ENCODE data around the gene KIF20A.

DNA sequence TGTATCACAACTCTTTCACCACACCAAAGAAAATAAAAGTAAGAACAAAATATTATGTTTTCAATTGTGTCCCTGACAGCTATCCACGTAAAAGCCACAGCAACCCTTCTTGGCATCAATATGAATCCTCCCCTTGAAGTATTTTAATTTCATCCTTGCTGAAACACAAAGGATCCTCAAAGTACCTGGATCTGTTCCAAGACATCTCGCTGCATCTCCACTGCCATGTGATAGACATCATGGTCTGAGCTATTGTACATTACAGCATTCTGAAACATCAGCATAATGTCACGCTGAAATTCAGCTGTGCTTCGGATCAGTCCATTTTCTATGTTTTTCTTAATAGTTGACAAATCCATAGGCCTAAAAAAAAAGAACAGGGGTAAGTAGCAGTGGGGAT is 18.2 kb upstream of the KIF20A start:
- TF ChIP-seq POLR2A (IDR thresholded peaks at IDR 0.05; ENCODE audit: low read depth, low read length), result no peak
- no peak for TF ChIP-seq TAF1 (IDR thresholded peaks at IDR 0.05; ENCODE audit: low read depth, low read length)
- no peak for TF ChIP-seq SPI1 (IDR thresholded peaks at IDR 0.05; ENCODE audit: low read depth, low read length)
- no peak for TF ChIP-seq POLR2AphosphoS5 (IDR thresholded peaks at IDR 0.05; ENCODE audit: low read depth, low read length)
- TF ChIP-seq PAX5 (IDR thresholded peaks at IDR 0.05; ENCODE audit: insufficient read depth, low read length, severe bottlenecking), result no peak

All from GM12891 (cell line).